ENCODE results near the gene TRIM24.

Gene TRIM24

GRCh38 chr7:138545123-138545522, 85.1 kb downstream of the TRIM24 start:
- H3K27me3 Mint-ChIP-seq (ENCODE audit: low read depth), result no peaks in the 10 kb centered on the region
- TF ChIP-seq CTCF (IDR thresholded peaks at IDR 0.05; ENCODE audit: unreplicated experiment in 3 of 3), result no peak

GRCh38 chr7:138546064-138546619, 86.1 kb downstream of the TRIM24 start:
- no peak overlapping the region for H3K4me3 Mint-ChIP-seq
- TF ChIP-seq CTCF (IDR thresholded peaks at IDR 0.05; ENCODE audit: unreplicated experiment in 3 of 3), result no peak
- H3K36me3 Mint-ChIP-seq (ENCODE audit: low read depth), result peaks cover 83% of the 10 kb centered on the region
- H3K27me3 Mint-ChIP-seq (ENCODE audit: low read depth), result no peaks in the 10 kb centered on the region
- H3K27ac Mint-ChIP-seq, result no peak overlapping the region
- H3K4me1 Mint-ChIP-seq, result no peaks in the 10 kb centered on the region
- peaks cover 34% of the 10 kb centered on the region for H3K9me3 Mint-ChIP-seq

More at GRCh38 chr7:138545123-138545522, 85.1 kb downstream of the TRIM24 start:
- Mint-ChIP-seq H3K4me3 (no peak overlapping the region), H3K4me1 (no peaks in the 10 kb centered on the region), H3K9me3 (peaks cover 36% of the 10 kb centered on the region), H3K27ac (no peak overlapping the region), H3K36me3 (ENCODE audit: low read depth) (peaks cover 84% of the 10 kb centered on the region)

DNA sequence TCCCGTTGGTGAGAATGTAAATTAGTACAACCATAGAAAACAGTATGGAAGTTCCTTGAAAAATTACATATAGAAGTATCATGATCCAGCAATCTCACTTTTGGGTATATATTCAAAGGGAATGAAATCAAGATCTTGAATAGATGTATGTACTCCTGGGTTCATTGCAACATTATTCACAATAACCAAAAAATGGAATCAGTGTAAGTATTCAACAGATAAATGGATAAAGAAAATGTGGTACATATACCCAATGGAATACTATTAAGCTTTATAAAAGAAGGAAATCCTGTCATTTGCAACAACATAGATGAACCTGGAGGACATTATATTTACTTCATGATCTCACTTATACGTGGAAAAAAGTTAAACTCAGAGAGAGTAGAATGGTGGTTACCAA, 86.8 kb downstream of the TRIM24 start:
- H3K4me3 Mint-ChIP-seq, result no peak overlapping the region
- H3K27ac Mint-ChIP-seq, result no peak overlapping the region

GRCh38 chr7:138549082-138549481, 89.0 kb downstream of the TRIM24 start:
- Mint-ChIP-seq H3K36me3 (ENCODE audit: low read depth) (peaks cover 90% of the 10 kb centered on the region), H3K4me3 (no peak overlapping the region), H3K4me1 (no peaks in the 10 kb centered on the region), H3K27ac (no peak overlapping the region), H3K27me3 (ENCODE audit: low read depth) (no peaks in the 10 kb centered on the region), H3K9me3 (peaks cover 35% of the 10 kb centered on the region)
- no peak for TF ChIP-seq CTCF (IDR thresholded peaks at IDR 0.05; ENCODE audit: unreplicated experiment in 3 of 3)

More for the DNA sequence above, 86.8 kb downstream of the TRIM24 start:
- Mint-ChIP-seq H3K36me3 (ENCODE audit: low read depth) (peaks cover 83% of the 10 kb centered on the region), H3K9me3 (peaks cover 30% of the 10 kb centered on the region), H3K27me3 (ENCODE audit: low read depth) (no peaks in the 10 kb centered on the region), H3K4me1 (no peaks in the 10 kb centered on the region)
- no peak for TF ChIP-seq CTCF (IDR thresholded peaks at IDR 0.05; ENCODE audit: unreplicated experiment in 3 of 3)

DNA sequence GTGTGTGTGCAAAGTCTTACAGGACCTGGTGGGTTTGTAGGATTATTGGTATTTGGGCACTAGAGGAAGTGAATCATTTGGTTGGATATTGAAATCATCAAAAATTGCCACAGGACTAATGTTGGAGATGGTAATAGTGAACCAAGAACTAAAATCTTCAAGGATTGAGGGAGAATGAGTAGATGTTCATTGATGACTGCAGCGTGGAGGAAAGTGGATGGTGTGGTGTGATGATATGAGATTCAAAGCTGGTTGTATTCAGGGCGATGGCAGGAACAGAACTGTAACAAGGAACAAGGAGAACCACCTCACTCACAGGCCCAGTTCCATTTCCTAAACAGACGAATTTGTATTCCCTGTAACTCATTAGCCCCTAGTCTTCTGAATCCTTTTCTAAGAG, 90.3 kb downstream of the TRIM24 start:
- Mint-ChIP-seq H3K4me3 (no peak overlapping the region), H3K9me3 (peaks cover 42% of the 10 kb centered on the region), H3K27me3 (ENCODE audit: low read depth) (no peaks in the 10 kb centered on the region), H3K36me3 (ENCODE audit: low read depth) (peaks cover 89% of the 10 kb centered on the region), H3K4me1 (no peaks in the 10 kb centered on the region), H3K27ac (no peak overlapping the region)
- TF ChIP-seq CTCF (IDR thresholded peaks at IDR 0.05; ENCODE audit: unreplicated experiment in 3 of 3), result no peak

- no peaks in the 10 kb centered on the region for H3K27me3 Mint-ChIP-seq (ENCODE audit: low read depth)
- H3K27ac Mint-ChIP-seq, result no peak overlapping the region
- no peak for TF ChIP-seq CTCF (IDR thresholded peaks at IDR 0.05; ENCODE audit: unreplicated experiment in 3 of 3)
- peaks cover 89% of the 10 kb centered on the region for H3K36me3 Mint-ChIP-seq (ENCODE audit: low read depth)
- H3K4me1 Mint-ChIP-seq, result no peaks in the 10 kb centered on the region
- no peak overlapping the region for H3K4me3 Mint-ChIP-seq
- H3K9me3 Mint-ChIP-seq, result peaks cover 44% of the 10 kb centered on the region
Observed at GRCh38 chr7:138551102-138551501, 91.0 kb downstream of the TRIM24 start.

Measured in nephron (organoid).